Fibroblast of the aortic adventitia (primary cell): Measurements from ENCODE around the gene EMX2. TPM values are rescaled to one million over a fixed set of nuclear protein-coding genes. Genes with fewer than 3 reads are reported as not detected.

Experiments used
- DNase-seq: peaks from one replicate; pipeline ENCODE4 v3.0.0-alpha.2; 2010; ENCODE audit warnings: low read depth
- H3K4me3 ChIP-seq: 2 replicates; pipeline ENCODE4 v1.5.1; 2011; ENCODE audit warnings: low read depth, mild to moderate bottlenecking, control low read depth, low read length, moderate library complexity
- total RNA-seq: library from RNA; depleted of rRNA; stranded (reverse); fragments of >200 nt; gene quantifications from 2 replicates; pipeline ENCODE4 v1.2.3, GENCODE V29; 2012; ENCODE audit warnings: low replicate concordance
- TF ChIP-seq, protein P1 (sequence below): IDR thresholded peaks from 2 replicates; pipeline ENCODE4 v1.5.1; 2011; ENCODE audit warnings: mild to moderate bottlenecking, low read length, control low read depth, inconsistent platforms; ENCODE audit not compliant: insufficient read depth

EMX2 gene
- total RNA-seq, 1 donor, result 0.18 TPM

DNA sequence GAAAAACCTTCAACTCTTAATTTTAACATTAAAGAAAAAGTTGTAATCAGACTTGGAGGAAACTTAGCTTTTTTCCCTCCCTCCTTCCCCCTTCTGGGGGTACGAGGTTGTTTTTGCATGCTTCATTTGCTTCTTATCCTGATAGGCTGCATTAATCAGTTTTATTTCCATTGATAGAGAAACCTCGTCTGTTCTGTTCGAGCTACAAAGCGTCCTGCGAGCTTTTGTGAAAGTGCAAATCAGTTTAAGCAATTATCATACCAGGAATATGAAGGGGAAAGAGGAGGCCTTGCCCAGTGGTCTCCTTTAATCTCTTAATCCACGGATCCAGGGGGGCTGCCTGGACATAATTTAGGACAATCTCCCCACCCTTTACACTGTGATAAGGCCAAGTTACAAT is 7.5 kb downstream of the EMX2 start:
- no peak for DNase-seq
- H3K4me3 ChIP-seq, result no peak overlapping the region
- TF ChIP-seq, protein P1, sequence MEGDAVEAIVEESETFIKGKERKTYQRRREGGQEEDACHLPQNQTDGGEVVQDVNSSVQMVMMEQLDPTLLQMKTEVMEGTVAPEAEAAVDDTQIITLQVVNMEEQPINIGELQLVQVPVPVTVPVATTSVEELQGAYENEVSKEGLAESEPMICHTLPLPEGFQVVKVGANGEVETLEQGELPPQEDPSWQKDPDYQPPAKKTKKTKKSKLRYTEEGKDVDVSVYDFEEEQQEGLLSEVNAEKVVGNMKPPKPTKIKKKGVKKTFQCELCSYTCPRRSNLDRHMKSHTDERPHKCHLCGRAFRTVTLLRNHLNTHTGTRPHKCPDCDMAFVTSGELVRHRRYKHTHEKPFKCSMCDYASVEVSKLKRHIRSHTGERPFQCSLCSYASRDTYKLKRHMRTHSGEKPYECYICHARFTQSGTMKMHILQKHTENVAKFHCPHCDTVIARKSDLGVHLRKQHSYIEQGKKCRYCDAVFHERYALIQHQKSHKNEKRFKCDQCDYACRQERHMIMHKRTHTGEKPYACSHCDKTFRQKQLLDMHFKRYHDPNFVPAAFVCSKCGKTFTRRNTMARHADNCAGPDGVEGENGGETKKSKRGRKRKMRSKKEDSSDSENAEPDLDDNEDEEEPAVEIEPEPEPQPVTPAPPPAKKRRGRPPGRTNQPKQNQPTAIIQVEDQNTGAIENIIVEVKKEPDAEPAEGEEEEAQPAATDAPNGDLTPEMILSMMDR, result no peak

DNA sequence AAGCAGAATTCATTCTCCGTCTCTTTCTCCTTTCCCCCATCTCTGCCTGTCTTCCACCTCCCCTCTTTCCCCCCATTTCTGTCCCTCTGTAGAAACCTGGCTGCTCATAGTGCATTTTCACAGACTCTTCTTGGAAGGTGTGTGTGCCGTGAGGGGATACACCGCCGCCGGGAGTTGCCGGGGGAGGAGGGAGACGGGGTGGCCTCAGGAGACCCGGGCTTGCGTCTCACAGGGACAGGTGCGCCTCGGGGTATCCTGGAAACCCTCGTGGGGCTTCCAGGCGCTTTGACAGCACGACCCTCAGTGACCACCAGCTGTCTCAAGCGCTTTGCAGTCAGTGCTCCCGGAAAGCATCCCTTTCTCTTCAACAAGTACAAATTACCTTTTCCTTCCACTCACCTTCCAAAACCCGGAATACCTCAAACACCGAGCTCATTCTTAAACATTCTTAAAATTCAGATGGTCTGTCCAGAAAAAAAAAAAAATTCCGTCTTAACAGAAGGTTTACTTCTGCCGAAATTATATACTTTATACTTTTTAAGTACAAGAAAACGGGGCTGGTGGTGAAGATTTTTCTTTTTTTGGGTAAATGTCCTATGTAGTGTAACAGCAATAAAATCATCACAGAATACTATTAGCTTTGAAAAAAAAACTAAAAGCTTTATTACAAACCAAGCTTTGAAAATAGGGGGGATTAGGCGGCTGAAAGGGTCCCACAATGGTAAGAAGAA is 8.2 kb downstream of the EMX2 start:
- DNase-seq, result no peak
- TF ChIP-seq, protein P1, result no peak

DNA sequence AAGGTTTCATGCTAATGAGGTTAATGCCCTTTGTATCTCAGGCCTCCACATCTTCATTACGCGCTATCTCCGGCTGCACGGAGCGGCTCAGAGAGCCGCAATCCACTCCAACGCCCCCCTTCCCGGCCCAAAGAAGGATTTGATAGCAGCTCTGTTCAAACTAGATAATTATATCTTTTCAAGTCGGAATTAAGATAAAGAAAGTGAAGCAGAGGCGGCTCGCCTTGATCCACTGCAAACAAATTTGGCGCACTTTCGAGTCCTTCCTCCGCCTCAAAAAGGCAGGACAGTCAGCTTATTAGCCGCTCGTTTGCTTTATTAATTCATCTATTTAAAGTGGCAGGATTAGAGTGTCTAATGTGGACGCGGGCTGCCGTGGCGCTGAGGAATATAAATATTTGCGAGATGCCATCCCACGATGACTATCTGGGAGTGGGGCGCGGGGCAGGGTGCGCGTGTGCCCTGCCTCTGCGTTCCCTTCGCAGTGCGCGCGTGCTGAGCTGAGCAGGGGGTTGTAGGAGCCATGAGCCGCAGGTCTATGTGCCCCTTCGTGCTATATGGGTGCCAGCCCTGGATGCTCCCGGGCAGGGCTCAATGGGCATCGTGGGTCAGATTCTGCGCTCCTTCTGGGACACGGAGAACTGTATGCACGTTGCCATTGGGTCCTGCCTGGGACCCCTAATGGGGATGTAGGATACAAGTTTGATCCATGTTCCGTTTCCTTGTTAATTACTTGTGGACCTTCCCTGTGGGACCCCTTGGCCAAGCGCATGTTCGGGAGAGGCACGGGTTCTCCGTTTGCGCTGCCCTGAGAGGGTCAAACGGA is 9.0 kb downstream of the EMX2 start:
- no peak overlapping the region for H3K4me3 ChIP-seq
- no peak for DNase-seq
- TF ChIP-seq, protein P1, result no peak

More for the DNA sequence above, 8.2 kb downstream of the EMX2 start:
- no peak overlapping the region for H3K4me3 ChIP-seq

DNA sequence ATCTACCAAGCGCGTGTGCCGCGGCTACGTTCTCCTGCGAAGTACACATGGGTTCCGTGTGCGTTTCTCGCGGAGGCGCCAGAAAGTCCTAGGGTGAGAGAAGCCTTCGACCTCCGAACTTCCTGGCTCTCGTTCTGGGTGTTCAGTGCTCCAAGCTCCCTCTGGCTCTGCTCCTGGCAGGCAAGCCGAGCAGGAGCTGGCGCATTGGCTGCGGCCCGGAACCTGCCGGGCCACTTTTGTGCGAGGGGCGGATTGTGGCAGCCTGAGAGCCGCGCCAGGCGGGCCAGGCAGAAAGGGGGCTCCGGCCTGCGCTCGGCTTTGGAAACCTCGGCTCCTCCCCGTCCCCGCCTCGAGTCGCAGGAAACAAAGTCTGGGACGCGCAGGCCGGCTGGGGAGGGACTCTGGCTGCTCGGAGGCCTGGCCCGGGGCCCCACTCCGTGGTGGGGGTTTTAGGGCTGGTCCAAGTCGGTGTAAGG is 9.6 kb downstream of the EMX2 start:
- TF ChIP-seq, protein P1, result no peak
- H3K4me3 ChIP-seq, result no peak overlapping the region
- no peak for DNase-seq

DNA sequence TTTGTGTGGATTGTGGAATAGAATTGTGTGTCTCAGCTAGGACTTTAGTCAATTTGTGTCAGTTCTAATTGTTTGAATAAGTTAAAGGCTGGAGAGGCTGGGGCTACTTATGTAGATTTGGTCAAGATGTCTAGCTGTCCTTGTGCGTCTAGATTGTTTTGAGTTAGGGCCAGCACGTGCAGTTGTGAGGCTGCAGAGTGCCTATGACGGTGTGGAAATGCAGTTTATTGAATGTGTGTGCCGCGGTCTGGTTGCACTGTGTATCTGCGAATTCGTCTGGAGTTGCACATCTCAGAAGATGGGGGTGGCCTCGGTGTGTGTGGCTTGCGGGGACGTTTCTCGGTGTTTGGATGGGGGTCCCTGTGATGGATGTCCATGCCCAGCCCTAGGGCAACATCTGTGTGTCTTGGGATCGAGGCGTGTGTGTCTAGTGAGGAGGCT is 10.2 kb downstream of the EMX2 start:
- H3K4me3 ChIP-seq, result no peak overlapping the region
- DNase-seq, result no peak
- TF ChIP-seq, protein P1, result no peak

DNA sequence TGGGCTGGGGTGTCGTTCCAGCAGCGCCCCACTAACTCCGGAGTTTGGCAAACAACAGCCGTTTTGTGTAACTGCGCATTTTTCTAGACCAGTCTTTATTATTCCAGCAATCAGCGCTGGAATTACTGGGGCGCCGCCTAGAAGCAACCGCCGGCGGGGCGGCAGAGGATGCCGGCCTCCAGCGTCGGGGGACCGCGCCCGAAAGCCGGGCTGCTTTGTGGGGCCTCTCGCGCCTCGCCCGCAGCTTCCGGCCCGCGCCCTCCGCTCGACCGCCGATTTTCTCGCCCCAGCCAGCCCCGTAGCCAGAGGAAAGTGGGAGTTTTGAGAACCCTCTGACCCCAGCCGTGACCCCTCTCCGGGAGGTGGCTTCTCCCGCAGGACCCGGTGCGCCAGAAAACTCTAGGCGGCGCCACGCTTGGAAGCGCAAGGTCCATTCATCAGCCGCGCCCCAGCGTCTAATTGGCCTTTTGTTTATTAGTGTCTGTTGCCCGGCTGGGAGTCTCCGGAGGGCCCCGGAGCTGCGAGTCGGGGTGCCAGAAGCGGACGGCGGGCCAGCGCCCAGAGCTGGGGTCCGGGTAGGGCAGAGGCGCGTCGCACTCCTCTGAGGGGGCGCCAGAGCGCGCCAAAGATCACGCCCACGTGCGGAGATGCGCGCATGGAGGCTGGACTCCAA is 10.7 kb downstream of the EMX2 start:
- H3K4me3 ChIP-seq, result no peak overlapping the region
- no peak for DNase-seq
- TF ChIP-seq, protein P1, result no peak
